GM12878 (cell line): ENCODE results near the gene NELL1. TPM values are rescaled to one million over a fixed set of nuclear protein-coding genes. Genes with fewer than 3 reads are reported as not detected.

Experiments used
- ATAC-seq: fragments of 200-7000 bp; cut with Tn5 transposase; 3 replicates; pipeline ENCODE4 v1.9.1; 2020; ENCODE audit warnings: mild to moderate bottlenecking, moderate library complexity
- Bru-seq: library from RNA; stranded (reverse); fragments of 400-500 nt; gene quantifications from one replicate; lab custom pipeline; 2021; lab: Mats Ljungman, UMichigan
- BruChase-seq, 2 experiments: library from RNA; stranded (reverse); fragments of 400-500 nt; gene quantifications; one replicate each; lab custom pipeline; 2021; lab: Mats Ljungman, UMichigan
- BruUV-seq: library from RNA; stranded (reverse); fragments of 400-500 nt; replicated peaks from 2 replicates; lab custom pipeline; 2021; lab: Mats Ljungman, UMichigan
- CTCF ChIA-PET: fragments of 300-600 bp; sonication (Branson Sonifier 250); formaldehyde crosslinking; extraction: SDS; loops from one replicate; lab custom pipeline; 2021; ENCODE audit warnings: inconsistent platforms; lab: Yijun Ruan, JAX
- POLR2A ChIA-PET: fragments of 350-600 bp; formaldehyde crosslinking; extraction: SDS; loops from one replicate; lab custom pipeline; 2021; ENCODE audit warnings: inconsistent platforms; lab: Charles Lee
- RAD21 ChIA-PET: fragments of 300-600 bp; sonication (Branson Sonifier 250); formaldehyde crosslinking; loops from one replicate; lab custom pipeline; 2023; ENCODE audit warnings: antibody characterized with exemption; ENCODE audit not compliant: unreplicated experiment; lab: Charles Lee
- SMC1A ChIA-PET: fragments of 300-600 bp; sonication (Branson Sonifier 250); formaldehyde crosslinking; loops from one replicate; lab custom pipeline; 2023; ENCODE audit not compliant: unreplicated experiment, uncharacterized antibody; lab: Charles Lee
- DNase-seq: peaks from one replicate; pipeline ENCODE4 v3.0.0-alpha.2; 2011; ENCODE audit warnings: low read depth, low spot score
- FAIRE-seq: peaks from 3 replicates; lab custom pipeline; 2011; peaks lifted over from hg19 to GRCh38; lab: Jason Lieb, UNC
- H2AFZ ChIP-seq: 2 replicates; pipeline ENCODE4 v1.6.0; 2011; ENCODE audit warnings: low read depth, low read length, control low read depth; ENCODE audit not compliant: control insufficient read depth
- H3K27ac ChIP-seq: 2 replicates; pipeline ENCODE4 v1.5.1; 2011; ENCODE audit warnings: control low read depth; ENCODE audit not compliant: control insufficient read depth, insufficient read depth
- H3K27me3 ChIP-seq, 2 experiments: replicated peaks in 1 of 2; 2 replicates each; pipeline versions ENCODE4 v1.6.0 to v1.6.1; 2011; ENCODE audit warnings: low read length in 1 of 2; ENCODE audit not compliant: control insufficient read depth in 2 of 2, insufficient read depth in 2 of 2
- H3K36me3 ChIP-seq, 2 experiments: 2 replicates each; pipeline ENCODE4 v1.5.1; 2011; ENCODE audit warnings: low read length in 1 of 2; ENCODE audit not compliant: control insufficient read depth in 2 of 2, insufficient read depth in 2 of 2
- H3K4me1 ChIP-seq: 2 replicates; pipeline ENCODE4 v1.6.1; 2011; ENCODE audit warnings: mild to moderate bottlenecking, low read length, moderate library complexity, mixed read lengths; ENCODE audit not compliant: control insufficient read depth, insufficient read depth
- H3K4me2 ChIP-seq: 2 replicates; pipeline ENCODE4 v1.6.0; 2011; ENCODE audit warnings: control low read depth; ENCODE audit not compliant: control insufficient read depth, insufficient read depth
- H3K4me3 ChIP-seq: fragments of 200-600 bp; sonication (generic); 2 replicates; pipeline ENCODE4 v1.5.1; 2016
- H3K79me2 ChIP-seq: 2 replicates; pipeline ENCODE4 v1.6.0; 2011; ENCODE audit warnings: low read length; ENCODE audit not compliant: control insufficient read depth, insufficient read depth
- H3K9ac ChIP-seq: 2 replicates; pipeline ENCODE4 v1.8.0; 2011; ENCODE audit warnings: low read length, control low read depth, mixed read lengths; ENCODE audit not compliant: control insufficient read depth, insufficient read depth
- H3K9me3 ChIP-seq: replicated peaks from 3 replicates; pipeline ENCODE4 v1.5.1; 2011; ENCODE audit warnings: mild to moderate bottlenecking, low read length; ENCODE audit not compliant: control insufficient read depth, insufficient read depth
- H4K20me1 ChIP-seq: 2 replicates; pipeline ENCODE4 v1.6.0; 2011; ENCODE audit not compliant: control insufficient read depth, insufficient read depth
- NFYA ChIP-seq: IDR thresholded peaks from 2 replicates; pipeline ENCODE4 v1.6.1; 2011; ENCODE audit warnings: low read depth, mild to moderate bottlenecking, low read length, improper control_type of control experiment, borderline replicate concordance
- NRF1 ChIP-seq: conservative IDR thresholded peaks from 2 replicates; pipeline ENCODE4 v1.6.1; 2011; ENCODE audit warnings: mild to moderate bottlenecking, low read depth, low read length, improper control_type of control experiment
- SUZ12 ChIP-seq: fragments of 200-600 bp; sonication (generic); IDR thresholded peaks from one replicate; pipeline ENCODE4 v1.6.1; 2018; ENCODE audit warnings: antibody characterized with exemption, mild to moderate bottlenecking; ENCODE audit not compliant: unreplicated experiment
- TAF1 ChIP-seq: IDR thresholded peaks from 2 replicates; pipeline ENCODE4 v1.6.1; 2011; ENCODE audit warnings: mild to moderate bottlenecking, low read depth, low read length, borderline replicate concordance
- YY1 ChIP-seq: IDR thresholded peaks from 2 replicates; pipeline ENCODE4 v1.6.1; 2011; ENCODE audit warnings: low read depth, mild to moderate bottlenecking, low read length
- WGBS: methylation state at CpG from one replicate; pipeline ENCODE4 v1.1.6; 2016; ENCODE audit warnings: low lambda C conversion rate; ENCODE audit not compliant: insufficient replicate concordance, insufficient coverage; ENCODE audit errors: missing lambda C conversion rate; 5-methylcytosine and 5-hydroxymethylcytosine counted together
- in situ Hi-C: fragments of 300-500 bp; cut with MboI; formaldehyde crosslinking; loops from 9 replicates; pipeline ENCODE4 v1.14.3; 2018; ENCODE audit warnings: mixed read lengths
- intact Hi-C: fragments of 100-400 bp; cut with micrococcal nuclease; formaldehyde crosslinking; loops from one replicate; pipeline ENCODE4 v1.14.2; 2022; ENCODE audit not compliant: unreplicated experiment
- long read RNA-seq, 2 experiments: library from polyadenylated mRNA; unstranded; transcript quantifications; one replicate each; pipeline ENCODE4 v2.0.0, GENCODE V29; 2019 to 2020
- polyA minus RNA-seq, 3 experiments: library from RNA; depleted of rRNA, polyadenylated mRNA; stranded (reverse); fragments of >200 nt; gene quantifications; 2 replicates each; pipeline ENCODE4 v1.2.3, GENCODE V29; 2011
- polyA plus RNA-seq, 11 experiments: library from polyadenylated mRNA; depleted of rRNA in 4 of 11; unstranded in 6 of 11; stranded (reverse) in 5 of 11; fragments of >200 nt; fragmentation: Nextera tagmentation in 4 of 11; fragmentation: Illumina TruSeq in 1 of 11; extraction: Ambion mirVana in 4 of 11; extraction: Trizol in 1 of 11; gene quantifications; 1 replicate in 1 of 11; 2 replicates in 10 of 11; pipeline versions ENCODE4 v1.2.1 to v1.2.3, GENCODE V29; 2011 to 2016; ENCODE audit warnings: inconsistent platforms in 2 of 11, missing spikeins in 2 of 11, low read depth in 1 of 11
- total RNA-seq, 4 experiments: library from RNA; depleted of rRNA in 3 of 4; stranded (reverse); fragments of >200 nt in 3 of 4; fragmentation: Illumina TruSeq in 1 of 4; extraction: Trizol in 1 of 4; gene quantifications; 2 replicates each; pipeline versions ENCODE4 v1.2.1 to v1.2.3, GENCODE V29; 2013 to 2021
- TF ChIP-seq, protein P1 (sequence below): IDR thresholded peaks from 2 replicates; pipeline ENCODE4 v1.6.1; 2011; ENCODE audit warnings: low read depth, low read length, improper control_type of control experiment, borderline replicate concordance
- TF ChIP-seq, protein P2 (sequence below): IDR thresholded peaks from 2 replicates; pipeline ENCODE4 v1.6.1; 2012; ENCODE audit warnings: low read depth, low read length, improper control_type of control experiment
- TF ChIP-seq, protein P3 (sequence below): IDR thresholded peaks from 2 replicates; pipeline ENCODE4 v1.6.1; 2012; ENCODE audit warnings: low read depth, low read length, improper control_type of control experiment

NELL1 gene
- total RNA-seq (2013; cell fraction: nucleolus; rRNA removed) = not detected in 2 replicates
- total RNA-seq (2014; rRNA removed) (0.05 TPM in 1 of 2 replicates, not detected in the other), total RNA-seq (2014; rRNA removed; fragmentation: Illumina TruSeq; extraction: Trizol) (not detected in 2 replicates), total RNA-seq (2021) (not detected in 2 replicates), polyA plus RNA-seq (2011; rRNA removed) (0.09 and 0.12 TPM in 2 replicates), polyA plus RNA-seq (2014; fragmentation: Illumina TruSeq; extraction: Trizol) (not detected in 2 replicates), polyA plus RNA-seq (2014; fragmentation: Nextera tagmentation; extraction: Ambion mirVana) (under 1 TPM in 1 of 2 experiments, not detected in 1; 0.02 TPM), polyA plus RNA-seq (2014; rRNA removed) (not detected in 2 replicates), polyA plus RNA-seq (2016; fragmentation: Nextera tagmentation; extraction: Ambion mirVana) (not detected), polyA minus RNA-seq (2011; rRNA and poly(A)+ RNA removed) (0.66 TPM in 1 of 2 replicates, not detected in the other), Bru-seq, nascent RNA (percentile 0 among the genes with signal in this experiment), BruChase-seq, experiment 1, labeled RNA remaining after a 6-hour chase (percentile 0 among the genes with signal in this experiment), BruChase-seq, experiment 2, labeled RNA remaining after a 2-hour chase (percentile 0 among the genes with signal in this experiment)
- not detected for polyA plus RNA-seq (2011; ENCODE audit: low read depth)
- polyA plus RNA-seq (2011; cell fraction: cytosol; rRNA removed) = 0.03 and 0.07 TPM in 2 replicates
- polyA plus RNA-seq (2011; cell fraction: nucleus; rRNA removed) = 0.04 and 0.13 TPM in 2 replicates
- polyA plus RNA-seq (2012) = not detected in 2 replicates
- polyA minus RNA-seq (2011; cell fraction: cytosol; rRNA and poly(A)+ RNA removed) = not detected in 2 replicates
- polyA minus RNA-seq (2011; cell fraction: nucleus; rRNA and poly(A)+ RNA removed) = 0.12 TPM in 1 of 2 replicates, not detected in the other
- long read RNA-seq, experiment 1 = 0 reads
- long read RNA-seq, experiment 2, partial matches to known transcripts = 0 of 2 reads
- long read RNA-seq, experiment 2, other reads (novel, unspliced or antisense) = 2 of 2 reads

DNA sequence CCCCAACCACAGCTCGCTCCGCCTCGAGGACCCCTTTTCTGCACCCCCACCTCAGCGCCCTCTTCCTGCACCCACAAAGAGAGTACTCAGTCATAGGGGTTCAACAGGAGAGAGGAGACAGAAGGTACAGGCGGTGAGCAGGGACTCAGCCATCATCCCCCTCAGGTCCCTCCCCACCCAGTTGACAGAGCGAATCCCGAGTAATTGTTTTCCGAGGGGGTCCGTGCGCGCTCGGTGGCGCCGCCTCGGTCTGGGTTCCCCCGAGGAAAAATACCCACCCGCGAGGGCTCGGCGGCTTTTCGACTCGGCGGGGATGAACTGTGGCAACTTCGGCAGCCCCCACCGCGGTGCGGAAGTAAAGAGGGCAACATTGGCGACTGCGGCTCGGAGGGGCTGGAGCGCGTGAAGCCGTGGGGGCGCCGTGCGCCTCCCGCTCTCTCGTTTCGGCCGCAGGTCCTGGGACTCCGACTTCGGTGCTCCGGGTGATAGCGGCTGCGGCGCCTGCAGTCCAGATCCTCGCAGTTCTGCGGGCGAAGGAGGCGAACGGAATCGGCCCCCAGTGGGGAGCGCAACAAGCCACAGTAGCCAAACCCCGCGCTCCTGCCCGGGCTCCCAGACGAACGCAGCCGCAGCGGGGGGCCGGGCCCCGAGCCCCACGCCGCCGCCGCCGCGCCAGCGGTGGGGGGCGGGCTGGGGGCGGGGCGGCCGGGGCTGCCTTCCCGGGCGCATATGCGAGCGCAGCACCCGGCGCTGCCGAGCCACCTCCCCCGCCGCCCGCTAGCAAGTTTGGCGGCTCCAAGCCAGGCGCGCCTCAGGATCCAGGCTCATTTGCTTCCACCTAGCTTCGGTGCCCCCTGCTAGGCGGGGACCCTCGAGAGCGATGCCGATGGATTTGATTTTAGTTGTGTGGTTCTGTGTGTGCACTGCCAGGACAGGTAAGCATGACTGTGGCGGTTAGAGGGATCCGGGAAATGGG lies at the start of gene NELL1:
TSS of gene NELL1 (plus strand) at position 743 of the 976 bp plus-strand sequence.
- RAD21 ChIA-PET = no interaction called here
- ATAC-seq (no peak), DNase-seq (no peak), FAIRE-seq (no peak)
- H3K79me2 ChIP-seq = no peaks in the 10 kb centered on the region
- CTCF ChIA-PET = interaction anchor here (5.1 kb wide), 1 partner anchor 19 kb away, joined by 46 read pairs; no protein-coding TSS in a partner anchor
- H4K20me1 ChIP-seq = no peaks in the 10 kb centered on the region
- no TSS peak for BruUV-seq
- SMC1A ChIA-PET = no interaction called here
- intact Hi-C loops (no loop called here), in situ Hi-C loops (no loop called here)
- no peak within 1 kb of the TSS for H3K27ac ChIP-seq
- H3K4me3 ChIP-seq = no peak within 1 kb of the TSS
- peaks cover 10 to 13% of the 10 kb centered on the region in 2 experiments for H3K27me3 ChIP-seq
- H3K4me1 ChIP-seq = no peaks in the 10 kb centered on the region
- WGBS = 6% methylated on average over 71 of the region's 93 CpGs
- H3K4me2 ChIP-seq = no peak within 1 kb of the TSS
- H3K9ac ChIP-seq = no peak within 1 kb of the TSS
- H3K36me3 ChIP-seq = no peaks in the 10 kb centered on the region
- no peaks in the 10 kb centered on the region for H3K9me3 ChIP-seq
- H2AFZ ChIP-seq = no peak within 1 kb of the TSS
- POLR2A ChIA-PET = no interaction called here
- TF ChIP-seq SUZ12 = peak; percentile 86
- TF ChIP-seq, protein P1, sequence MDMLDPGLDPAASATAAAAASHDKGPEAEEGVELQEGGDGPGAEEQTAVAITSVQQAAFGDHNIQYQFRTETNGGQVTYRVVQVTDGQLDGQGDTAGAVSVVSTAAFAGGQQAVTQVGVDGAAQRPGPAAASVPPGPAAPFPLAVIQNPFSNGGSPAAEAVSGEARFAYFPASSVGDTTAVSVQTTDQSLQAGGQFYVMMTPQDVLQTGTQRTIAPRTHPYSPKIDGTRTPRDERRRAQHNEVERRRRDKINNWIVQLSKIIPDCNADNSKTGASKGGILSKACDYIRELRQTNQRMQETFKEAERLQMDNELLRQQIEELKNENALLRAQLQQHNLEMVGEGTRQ = no peak
- TF ChIP-seq, protein P2, sequence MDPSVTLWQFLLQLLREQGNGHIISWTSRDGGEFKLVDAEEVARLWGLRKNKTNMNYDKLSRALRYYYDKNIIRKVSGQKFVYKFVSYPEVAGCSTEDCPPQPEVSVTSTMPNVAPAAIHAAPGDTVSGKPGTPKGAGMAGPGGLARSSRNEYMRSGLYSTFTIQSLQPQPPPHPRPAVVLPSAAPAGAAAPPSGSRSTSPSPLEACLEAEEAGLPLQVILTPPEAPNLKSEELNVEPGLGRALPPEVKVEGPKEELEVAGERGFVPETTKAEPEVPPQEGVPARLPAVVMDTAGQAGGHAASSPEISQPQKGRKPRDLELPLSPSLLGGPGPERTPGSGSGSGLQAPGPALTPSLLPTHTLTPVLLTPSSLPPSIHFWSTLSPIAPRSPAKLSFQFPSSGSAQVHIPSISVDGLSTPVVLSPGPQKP = no peak
- no peak for TF ChIP-seq NFYA
- TF ChIP-seq, protein P3, sequence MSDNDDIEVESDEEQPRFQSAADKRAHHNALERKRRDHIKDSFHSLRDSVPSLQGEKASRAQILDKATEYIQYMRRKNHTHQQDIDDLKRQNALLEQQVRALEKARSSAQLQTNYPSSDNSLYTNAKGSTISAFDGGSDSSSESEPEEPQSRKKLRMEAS = no peak
- no peak for TF ChIP-seq YY1
- no peak for TF ChIP-seq TAF1
- TF ChIP-seq NRF1 = no peak
- TF ChIP-seq, all 136 proteins: peak for 1
